Measurements from ENCODE around the gene FSTL4.

GRCh38 chr5:133556551-133556950, 55.8 kb downstream of the FSTL4 start:
- TF ChIP-seq CTCF (IDR thresholded peaks at IDR 0.05): no peak
- TF ChIP-seq POLR2A (IDR thresholded peaks at IDR 0.05): no peak

Measured in Peyer's patch (tissue), 4 donors.